Neural progenitor cell (in vitro differentiated cells): ENCODE results near the gene PSAPL1.

Experiments
- CTCF ChIP-seq: fragments of 200-600 bp; sonication (generic); IDR thresholded peaks from 2 replicates; pipeline ENCODE4 v1.5.1; 2017; ENCODE audit warnings: antibody characterized with exemption, mild to moderate bottlenecking
- EZH2phosphoT487 ChIP-seq: fragments of 200-600 bp; sonication (generic); IDR thresholded peaks from 2 replicates; pipeline ENCODE4 v1.6.1; 2017; ENCODE audit warnings: antibody characterized with exemption

GRCh38 chr4:7475207-7475606 is 40.5 kb upstream of the PSAPL1 start:
- TF ChIP-seq CTCF (no peak), EZH2phosphoT487 (no peak)
